ENCODE results near the gene AMPH.
A peak's percentile ranks its signal among the peaks of the same experiment; 100 is the strongest.

Gene AMPH

DNA sequence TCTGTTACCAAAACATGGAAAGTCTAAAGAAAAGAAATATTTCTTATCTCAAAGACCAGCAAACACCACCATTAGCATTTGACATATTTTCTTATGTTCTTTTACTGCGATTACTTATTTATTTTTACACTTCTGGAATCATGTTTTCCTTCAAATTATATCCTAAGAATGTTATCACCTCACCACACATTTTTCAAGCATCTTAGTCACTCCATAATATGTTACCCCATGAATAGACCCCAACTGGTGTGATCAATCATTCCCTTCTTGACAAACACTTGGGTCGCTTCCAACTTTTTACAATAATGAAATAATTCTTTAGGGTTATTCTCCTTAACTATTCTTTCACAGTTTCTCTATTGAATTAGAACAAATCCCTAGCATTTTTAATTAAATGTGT is 67.4 kb downstream of the AMPH start:
- ChIA-PET CTCF (no interaction called here), POLR2A (no interaction called here)
- peak in 1 of 3 donors; percentile 2 for DNase-seq
- Histone ChIP-seq H3K4me3 (ENCODE audit: control insufficient read depth in 1 of 7, extremely low read depth in 1 of 7, insufficient read depth in 4 of 7, low read depth in 2 of 7, low read length in 6 of 7) (no peak overlapping the region), H3K4me1 (ENCODE audit: control extremely low read depth in 1 of 4, control insufficient read depth in 4 of 4, insufficient read depth in 4 of 4, low read length in 3 of 4) (no peaks in the 10 kb centered on the region), H3K9me3 (ENCODE audit: control extremely low read depth in 1 of 5, control insufficient read depth in 4 of 5, insufficient read depth in 2 of 5, low read depth in 1 of 5, low read length in 4 of 5) (peaks cover 0 to 2% (median 0%) of the 10 kb centered on the region in 5 experiments), H3K27me3 (replicated peaks in 2 of 5; ENCODE audit: control insufficient read depth in 4 of 5, insufficient read depth in 5 of 5, low read length in 4 of 5) (peaks cover 0 to 3% (median 0%) of the 10 kb centered on the region in 5 experiments), H3K27ac (ENCODE audit: insufficient read depth in 1 of 2, low read depth in 1 of 2, low read length in 2 of 2, poor library complexity in 1 of 2, severe bottlenecking in 2 of 2) (no peak overlapping the region), H3K36me3 (ENCODE audit: control insufficient read depth in 4 of 4, insufficient read depth in 4 of 4, low read length in 3 of 4) (no peaks in the 10 kb centered on the region)
- 50% methylated on average over 1 of the region's 2 CpGs for WGBS (ENCODE audit: insufficient coverage)

GRCh38 chr7:38561166-38561565 is 70.0 kb downstream of the AMPH start:
- H3K36me3 ChIP-seq (ENCODE audit: control insufficient read depth in 4 of 4, insufficient read depth in 4 of 4, low read length in 3 of 4), result no peaks in the 10 kb centered on the region
- H3K4me3 ChIP-seq (ENCODE audit: control insufficient read depth in 1 of 7, extremely low read depth in 1 of 7, insufficient read depth in 4 of 7, low read depth in 2 of 7, low read length in 6 of 7), result no peak overlapping the region
- POLR2A ChIA-PET, result no interaction called here
- no peak for DNase-seq
- H3K27me3 ChIP-seq (replicated peaks in 2 of 5; ENCODE audit: control insufficient read depth in 4 of 5, insufficient read depth in 5 of 5, low read length in 4 of 5), result peaks cover 0 to 3% (median 0%) of the 10 kb centered on the region in 5 experiments
- H3K4me1 ChIP-seq (ENCODE audit: control extremely low read depth in 1 of 4, control insufficient read depth in 4 of 4, insufficient read depth in 4 of 4, low read length in 3 of 4), result no peaks in the 10 kb centered on the region
- CTCF ChIA-PET, result no interaction called here
- peaks cover 0 to 2% (median 0%) of the 10 kb centered on the region in 5 experiments for H3K9me3 ChIP-seq (ENCODE audit: control extremely low read depth in 1 of 5, control insufficient read depth in 4 of 5, insufficient read depth in 2 of 5, low read depth in 1 of 5, low read length in 4 of 5)
- WGBS (ENCODE audit: insufficient coverage), result 100% methylated on average over 1 of the region's 3 CpGs
- H3K27ac ChIP-seq (ENCODE audit: insufficient read depth in 1 of 2, low read depth in 1 of 2, low read length in 2 of 2, poor library complexity in 1 of 2, severe bottlenecking in 2 of 2), result no peak overlapping the region

GRCh38 chr7:38558761-38559345 is 72.3 kb downstream of the AMPH start:
- CTCF ChIA-PET, result no interaction called here
- Histone ChIP-seq H3K36me3 (ENCODE audit: control insufficient read depth in 4 of 4, insufficient read depth in 4 of 4, low read length in 3 of 4) (no peaks in the 10 kb centered on the region), H3K4me1 (ENCODE audit: control extremely low read depth in 1 of 4, control insufficient read depth in 4 of 4, insufficient read depth in 4 of 4, low read length in 3 of 4) (no peaks in the 10 kb centered on the region), H3K9me3 (ENCODE audit: control extremely low read depth in 1 of 5, control insufficient read depth in 4 of 5, insufficient read depth in 2 of 5, low read depth in 1 of 5, low read length in 4 of 5) (no peaks in the 10 kb centered on the region), H3K4me3 (ENCODE audit: control insufficient read depth in 1 of 7, extremely low read depth in 1 of 7, insufficient read depth in 4 of 7, low read depth in 2 of 7, low read length in 6 of 7) (no peak overlapping the region), H3K27me3 (replicated peaks in 2 of 5; ENCODE audit: control insufficient read depth in 4 of 5, insufficient read depth in 5 of 5, low read length in 4 of 5) (no peaks in the 10 kb centered on the region), H3K27ac (ENCODE audit: insufficient read depth in 1 of 2, low read depth in 1 of 2, low read length in 2 of 2, poor library complexity in 1 of 2, severe bottlenecking in 2 of 2) (no peak overlapping the region)
- WGBS (ENCODE audit: insufficient coverage), result 100% methylated on average over 5 of the region's 7 CpGs
- DNase-seq, result no peak
- POLR2A ChIA-PET, result no interaction called here

- ChIA-PET POLR2A (no interaction called here), CTCF (no interaction called here)
- no CpG with 5 or more reads among the region's 1 CpG for WGBS (ENCODE audit: insufficient coverage)
- DNase-seq, result no peak
- Histone ChIP-seq H3K4me1 (ENCODE audit: control extremely low read depth in 1 of 4, control insufficient read depth in 4 of 4, insufficient read depth in 4 of 4, low read length in 3 of 4) (no peaks in the 10 kb centered on the region), H3K4me3 (ENCODE audit: control insufficient read depth in 1 of 7, extremely low read depth in 1 of 7, insufficient read depth in 4 of 7, low read depth in 2 of 7, low read length in 6 of 7) (no peak overlapping the region), H3K9me3 (ENCODE audit: control extremely low read depth in 1 of 5, control insufficient read depth in 4 of 5, insufficient read depth in 2 of 5, low read depth in 1 of 5, low read length in 4 of 5) (no peaks in the 10 kb centered on the region), H3K27ac (ENCODE audit: insufficient read depth in 1 of 2, low read depth in 1 of 2, low read length in 2 of 2, poor library complexity in 1 of 2, severe bottlenecking in 2 of 2) (no peak overlapping the region), H3K27me3 (replicated peaks in 2 of 5; ENCODE audit: control insufficient read depth in 4 of 5, insufficient read depth in 5 of 5, low read length in 4 of 5) (no peaks in the 10 kb centered on the region), H3K36me3 (ENCODE audit: control insufficient read depth in 4 of 4, insufficient read depth in 4 of 4, low read length in 3 of 4) (no peaks in the 10 kb centered on the region)
Measured at GRCh38 chr7:38554586-38554985, 76.6 kb downstream of the AMPH start.

DNA sequence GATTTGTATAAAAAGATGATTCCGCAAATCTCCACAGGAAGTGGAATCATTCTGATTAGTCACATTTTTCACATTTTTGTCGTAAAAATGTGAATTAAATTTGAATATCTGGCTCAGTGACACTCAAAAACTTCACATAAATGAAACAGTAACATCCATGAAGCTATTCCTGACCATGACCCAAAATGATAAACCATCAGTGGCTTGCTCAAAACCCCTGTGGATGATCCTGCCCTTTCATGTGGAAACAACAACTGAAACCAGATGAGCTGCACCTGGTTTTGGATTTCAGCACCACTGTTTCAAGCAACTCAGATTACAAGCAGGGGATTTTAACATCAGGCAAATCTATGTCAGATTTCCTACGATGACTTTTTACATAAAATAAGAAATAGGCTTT is 80.3 kb downstream of the AMPH start:
- H3K4me3 ChIP-seq (ENCODE audit: control insufficient read depth in 1 of 7, extremely low read depth in 1 of 7, insufficient read depth in 4 of 7, low read depth in 2 of 7, low read length in 6 of 7), result no peak overlapping the region
- peaks cover 0 to 6% (median 2%) of the 10 kb centered on the region in 5 experiments for H3K27me3 ChIP-seq (replicated peaks in 2 of 5; ENCODE audit: control insufficient read depth in 4 of 5, insufficient read depth in 5 of 5, low read length in 4 of 5)
- POLR2A ChIA-PET, result no interaction called here
- no peak overlapping the region for H3K27ac ChIP-seq (ENCODE audit: insufficient read depth in 1 of 2, low read depth in 1 of 2, low read length in 2 of 2, poor library complexity in 1 of 2, severe bottlenecking in 2 of 2)
- no peaks in the 10 kb centered on the region for H3K4me1 ChIP-seq (ENCODE audit: control extremely low read depth in 1 of 4, control insufficient read depth in 4 of 4, insufficient read depth in 4 of 4, low read length in 3 of 4)
- no peaks in the 10 kb centered on the region for H3K36me3 ChIP-seq (ENCODE audit: control insufficient read depth in 4 of 4, insufficient read depth in 4 of 4, low read length in 3 of 4)
- no peak for DNase-seq
- WGBS (ENCODE audit: insufficient coverage), result 100% methylated on average over 1 of the region's 3 CpGs
- no peaks in the 10 kb centered on the region for H3K9me3 ChIP-seq (ENCODE audit: control extremely low read depth in 1 of 5, control insufficient read depth in 4 of 5, insufficient read depth in 2 of 5, low read depth in 1 of 5, low read length in 4 of 5)
- CTCF ChIA-PET, result no interaction called here

- 97% methylated on average over 6 of the region's 7 CpGs for WGBS (ENCODE audit: insufficient coverage)
- H3K27ac ChIP-seq (ENCODE audit: insufficient read depth in 1 of 2, low read depth in 1 of 2, low read length in 2 of 2, poor library complexity in 1 of 2, severe bottlenecking in 2 of 2), result no peak overlapping the region
- H3K9me3 ChIP-seq (ENCODE audit: control extremely low read depth in 1 of 5, control insufficient read depth in 4 of 5, insufficient read depth in 2 of 5, low read depth in 1 of 5, low read length in 4 of 5), result no peaks in the 10 kb centered on the region
- CTCF ChIA-PET, result no interaction called here
- no peaks in the 10 kb centered on the region for H3K4me1 ChIP-seq (ENCODE audit: control extremely low read depth in 1 of 4, control insufficient read depth in 4 of 4, insufficient read depth in 4 of 4, low read length in 3 of 4)
- peaks cover 0 to 6% (median 2%) of the 10 kb centered on the region in 5 experiments for H3K27me3 ChIP-seq (replicated peaks in 2 of 5; ENCODE audit: control insufficient read depth in 4 of 5, insufficient read depth in 5 of 5, low read length in 4 of 5)
- no peak overlapping the region for H3K4me3 ChIP-seq (ENCODE audit: control insufficient read depth in 1 of 7, extremely low read depth in 1 of 7, insufficient read depth in 4 of 7, low read depth in 2 of 7, low read length in 6 of 7)
- DNase-seq, result no peak
- no peaks in the 10 kb centered on the region for H3K36me3 ChIP-seq (ENCODE audit: control insufficient read depth in 4 of 4, insufficient read depth in 4 of 4, low read length in 3 of 4)
- POLR2A ChIA-PET, result no interaction called here
Measured at GRCh38 chr7:38548605-38549004, 82.6 kb downstream of the AMPH start.

- H3K36me3 ChIP-seq (ENCODE audit: control insufficient read depth in 4 of 4, insufficient read depth in 4 of 4, low read length in 3 of 4), result no peaks in the 10 kb centered on the region
- no peak overlapping the region for H3K4me3 ChIP-seq (ENCODE audit: control insufficient read depth in 1 of 7, extremely low read depth in 1 of 7, insufficient read depth in 4 of 7, low read depth in 2 of 7, low read length in 6 of 7)
- no peak overlapping the region for H3K27ac ChIP-seq (ENCODE audit: insufficient read depth in 1 of 2, low read depth in 1 of 2, low read length in 2 of 2, poor library complexity in 1 of 2, severe bottlenecking in 2 of 2)
- 94% methylated on average over 2 of the region's 4 CpGs for WGBS (ENCODE audit: insufficient coverage)
- CTCF ChIA-PET, result no interaction called here
- H3K4me1 ChIP-seq (ENCODE audit: control extremely low read depth in 1 of 4, control insufficient read depth in 4 of 4, insufficient read depth in 4 of 4, low read length in 3 of 4), result no peaks in the 10 kb centered on the region
- no peaks in the 10 kb centered on the region for H3K9me3 ChIP-seq (ENCODE audit: control extremely low read depth in 1 of 5, control insufficient read depth in 4 of 5, insufficient read depth in 2 of 5, low read depth in 1 of 5, low read length in 4 of 5)
- peaks cover 0 to 6% (median 2%) of the 10 kb centered on the region in 5 experiments for H3K27me3 ChIP-seq (replicated peaks in 2 of 5; ENCODE audit: control insufficient read depth in 4 of 5, insufficient read depth in 5 of 5, low read length in 4 of 5)
- POLR2A ChIA-PET, result no interaction called here
- no peak for DNase-seq
Measured at GRCh38 chr7:38546763-38547162, 84.4 kb downstream of the AMPH start.

Data from common myeloid progenitor, CD34-positive (primary cell).